Ramos (cell line): ENCODE data around the gene HAGH.
"Not testable (repeated sequence)": the region's sequence is repeated elsewhere in the genome, so short reads cannot be mapped to it uniquely, and the experiment has no call there.

Experiments used
- in situ Hi-C: fragments of 300-500 bp; cut with MboI; formaldehyde crosslinking; loops from one replicate; pipeline ENCODE4 v1.14.3; 2022; ENCODE audit warnings: low sequenced_read_pairs; ENCODE audit not compliant: unreplicated experiment

HAGH gene

GRCh38 chr16:1815461-1815860 lies 11.2 kb downstream of the HAGH start:
- in situ Hi-C loops: no loop called here

- in situ Hi-C loops: no loop called here
Measured at GRCh38 chr16:1812732-1813163, 13.9 kb downstream of the HAGH start.

- in situ Hi-C loops: no loop called here
Measured at GRCh38 chr16:1810536-1810935, 16.1 kb downstream of the HAGH start.

GRCh38 chr16:1810106-1810505 lies 16.5 kb downstream of the HAGH start:
- in situ Hi-C loops: no loop called here

- in situ Hi-C loops: no loop called here
Measured at GRCh38 chr16:1809281-1809801, 17.3 kb downstream of the HAGH start.

GRCh38 chr16:1808691-1809090 lies 17.9 kb downstream of the HAGH start:
- in situ Hi-C loops: no loop called here

GRCh38 chr16:1807626-1808025 lies 19.0 kb downstream of the HAGH start:
- in situ Hi-C loops: no loop called here

- in situ Hi-C loops: no loop called here
Measured at GRCh38 chr16:1800701-1801100, 25.9 kb downstream of the HAGH start.

- in situ Hi-C loops: not testable (repeated sequence)
Measured at GRCh38 chr16:1799263-1799662, 27.4 kb downstream of the HAGH start.

- in situ Hi-C loops: no loop called here
Measured at GRCh38 chr16:1794908-1795666, 31.5 kb downstream of the HAGH start.

- in situ Hi-C loops: no loop called here
Measured at GRCh38 chr16:1794221-1794871, 32.3 kb downstream of the HAGH start.

- in situ Hi-C loops: no loop called here
Measured at GRCh38 chr16:1793578-1794220, 32.9 kb downstream of the HAGH start, which contains the start of gene IGFALS. TSS of gene IGFALS (minus strand) at chr16:1793705. CDS start at chr16:1793652, 53 bp downstream.

GRCh38 chr16:1792836-1793577 lies 33.6 kb downstream of the HAGH start:
- in situ Hi-C loops: no loop called here

- in situ Hi-C loops: no loop called here
Measured at GRCh38 chr16:1791943-1792812, 34.4 kb downstream of the HAGH start.

- in situ Hi-C loops: no loop called here
Measured at GRCh38 chr16:1791256-1791942, 35.2 kb downstream of the HAGH start.

- in situ Hi-C loops: no loop called here
Measured at GRCh38 chr16:1790611-1791255, 35.9 kb downstream of the HAGH start.

- in situ Hi-C loops: no loop called here
Measured at GRCh38 chr16:1790261-1790610, 36.4 kb downstream of the HAGH start.

- in situ Hi-C loops: no loop called here
Measured at GRCh38 chr16:1789643-1790045, 37.0 kb downstream of the HAGH start.
